Hepatocyte (in vitro differentiated cells): ENCODE results near the gene FBLN1. TPM values are rescaled to one million over a fixed set of nuclear protein-coding genes. Genes with fewer than 3 reads are reported as not detected.

ENCODE experiments used
- DNase-seq: peaks from one replicate; pipeline ENCODE4 v3.0.0-alpha.2; 2016; ENCODE audit warnings: low spot score
- H2AFZ ChIP-seq: fragments of 200-600 bp; sonication (generic); 2 replicates; pipeline ENCODE4 v1.6.0; 2016; ENCODE audit warnings: antibody characterized with exemption, mild to moderate bottlenecking
- H3K27ac ChIP-seq: fragments of 200-600 bp; sonication (generic); 2 replicates; pipeline ENCODE4 v1.5.1; 2016; ENCODE audit warnings: mild to moderate bottlenecking
- H3K27me3 ChIP-seq: fragments of 200-600 bp; sonication (generic); 2 replicates; pipeline ENCODE4 v1.6.1; 2016
- H3K36me3 ChIP-seq: fragments of 200-600 bp; sonication (generic); replicated peaks from 2 replicates; pipeline ENCODE4 v1.5.1; 2016; ENCODE audit warnings: low read depth; ENCODE audit not compliant: insufficient read depth
- H3K4me1 ChIP-seq: fragments of 200-600 bp; sonication (generic); 2 replicates; pipeline ENCODE4 v1.5.1; 2016; ENCODE audit warnings: mild to moderate bottlenecking, moderate library complexity; ENCODE audit not compliant: insufficient read depth
- H3K4me2 ChIP-seq: fragments of 200-600 bp; sonication (generic); 2 replicates; pipeline ENCODE4 v1.6.0; 2016
- H3K4me3 ChIP-seq: fragments of 200-600 bp; sonication (generic); 2 replicates; pipeline ENCODE4 v1.5.1; 2016; ENCODE audit warnings: mild to moderate bottlenecking
- H3K79me2 ChIP-seq: fragments of 200-600 bp; sonication (generic); 2 replicates; pipeline ENCODE4 v1.6.0; 2017; ENCODE audit warnings: mild to moderate bottlenecking
- H3K9me2 ChIP-seq: fragments of 200-600 bp; sonication (generic); replicated peaks from 2 replicates; pipeline ENCODE4 v1.6.0; 2017; ENCODE audit warnings: mild to moderate bottlenecking; ENCODE audit not compliant: insufficient read depth
- H3K9me3 ChIP-seq: fragments of 200-600 bp; sonication (generic); 2 replicates; pipeline ENCODE4 v1.5.1; 2016; ENCODE audit warnings: low read depth, mild to moderate bottlenecking
- H4K20me1 ChIP-seq: fragments of 200-600 bp; sonication (generic); 2 replicates; pipeline ENCODE4 v1.6.0; 2016; ENCODE audit warnings: mild to moderate bottlenecking; ENCODE audit not compliant: insufficient read depth, poor library complexity, severe bottlenecking
- EZH2 ChIP-seq: fragments of 200-600 bp; sonication (generic); IDR thresholded peaks from 2 replicates; pipeline ENCODE4 v1.6.1; 2016; ENCODE audit warnings: antibody characterized with exemption, mild to moderate bottlenecking, borderline replicate concordance
- EZH2phosphoT487 ChIP-seq: fragments of 200-600 bp; sonication (generic); IDR thresholded peaks from one replicate; pipeline ENCODE4 v1.6.1; 2018; ENCODE audit warnings: antibody characterized with exemption, mild to moderate bottlenecking, low read depth, moderate library complexity; ENCODE audit not compliant: unreplicated experiment, severe bottlenecking
- WGBS: methylation state at CpG from one replicate; pipeline ENCODE4 v1.1.6; 2016; ENCODE audit warnings: low lambda C conversion rate; ENCODE audit errors: missing lambda C conversion rate; 5-methylcytosine and 5-hydroxymethylcytosine counted together
- polyA plus RNA-seq: library from polyadenylated mRNA; unstranded; fragments of >200 nt; fragmentation: Nextera tagmentation; extraction: Ambion mirVana; gene quantifications from 2 replicates; pipeline ENCODE4 v1.2.1, GENCODE V29; 2016
- total RNA-seq: library from RNA; depleted of rRNA; stranded (reverse); fragments of >200 nt; gene quantifications from 2 replicates; pipeline ENCODE4 v1.2.3, GENCODE V29; 2014
- TF ChIP-seq, protein P1 (sequence below): fragments of 200-600 bp; sonication (generic); IDR thresholded peaks from 2 replicates; pipeline ENCODE4 v1.5.1; 2016; ENCODE audit warnings: antibody characterized with exemption, mild to moderate bottlenecking; ENCODE audit not compliant: poor library complexity

Gene FBLN1
- total and polyA plus RNA-seq, 2 experiments from 2014 or later = 201 to 669 TPM

DNA sequence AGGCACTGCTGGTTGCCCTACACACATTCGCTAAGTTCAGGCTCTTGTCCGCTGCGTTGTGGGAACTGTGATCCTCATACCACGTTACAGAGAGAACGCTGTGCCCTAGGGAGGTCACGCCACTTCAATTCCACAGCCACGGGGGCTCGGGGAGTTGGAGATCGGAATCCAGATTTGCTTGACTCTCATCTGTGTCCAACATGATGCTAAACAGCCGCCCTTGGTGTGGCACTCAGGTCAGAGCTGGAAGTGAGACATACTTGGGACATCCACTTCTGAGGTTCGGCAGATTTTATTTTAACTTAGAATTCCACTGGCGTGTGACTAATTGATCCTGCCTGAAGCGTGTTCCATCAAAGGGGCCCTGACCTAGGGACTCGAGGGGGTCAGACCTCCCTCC lies 47.5 kb upstream of the FBLN1 start:
- H3K27ac ChIP-seq = peak overlapping the region; percentile 50
- H2AFZ ChIP-seq = no peak overlapping the region
- no peak overlapping the region for H3K4me2 ChIP-seq
- no peak for DNase-seq
- no peaks in the 10 kb centered on the region for H4K20me1 ChIP-seq
- H3K79me2 ChIP-seq = no peaks in the 10 kb centered on the region
- no peaks in the 10 kb centered on the region for H3K9me3 ChIP-seq
- no peaks in the 10 kb centered on the region for H3K27me3 ChIP-seq
- no peaks in the 10 kb centered on the region for H3K36me3 ChIP-seq
- TF ChIP-seq EZH2phosphoT487 (no peak), EZH2 (no peak)
- TF ChIP-seq, protein P1, sequence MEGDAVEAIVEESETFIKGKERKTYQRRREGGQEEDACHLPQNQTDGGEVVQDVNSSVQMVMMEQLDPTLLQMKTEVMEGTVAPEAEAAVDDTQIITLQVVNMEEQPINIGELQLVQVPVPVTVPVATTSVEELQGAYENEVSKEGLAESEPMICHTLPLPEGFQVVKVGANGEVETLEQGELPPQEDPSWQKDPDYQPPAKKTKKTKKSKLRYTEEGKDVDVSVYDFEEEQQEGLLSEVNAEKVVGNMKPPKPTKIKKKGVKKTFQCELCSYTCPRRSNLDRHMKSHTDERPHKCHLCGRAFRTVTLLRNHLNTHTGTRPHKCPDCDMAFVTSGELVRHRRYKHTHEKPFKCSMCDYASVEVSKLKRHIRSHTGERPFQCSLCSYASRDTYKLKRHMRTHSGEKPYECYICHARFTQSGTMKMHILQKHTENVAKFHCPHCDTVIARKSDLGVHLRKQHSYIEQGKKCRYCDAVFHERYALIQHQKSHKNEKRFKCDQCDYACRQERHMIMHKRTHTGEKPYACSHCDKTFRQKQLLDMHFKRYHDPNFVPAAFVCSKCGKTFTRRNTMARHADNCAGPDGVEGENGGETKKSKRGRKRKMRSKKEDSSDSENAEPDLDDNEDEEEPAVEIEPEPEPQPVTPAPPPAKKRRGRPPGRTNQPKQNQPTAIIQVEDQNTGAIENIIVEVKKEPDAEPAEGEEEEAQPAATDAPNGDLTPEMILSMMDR = no peak
- no peak overlapping the region for H3K4me3 ChIP-seq
- H3K9me2 ChIP-seq = no peaks in the 10 kb centered on the region
- WGBS = 68% methylated on average over 14 of the region's 14 CpGs
- peaks cover 47% of the 10 kb centered on the region for H3K4me1 ChIP-seq

DNA sequence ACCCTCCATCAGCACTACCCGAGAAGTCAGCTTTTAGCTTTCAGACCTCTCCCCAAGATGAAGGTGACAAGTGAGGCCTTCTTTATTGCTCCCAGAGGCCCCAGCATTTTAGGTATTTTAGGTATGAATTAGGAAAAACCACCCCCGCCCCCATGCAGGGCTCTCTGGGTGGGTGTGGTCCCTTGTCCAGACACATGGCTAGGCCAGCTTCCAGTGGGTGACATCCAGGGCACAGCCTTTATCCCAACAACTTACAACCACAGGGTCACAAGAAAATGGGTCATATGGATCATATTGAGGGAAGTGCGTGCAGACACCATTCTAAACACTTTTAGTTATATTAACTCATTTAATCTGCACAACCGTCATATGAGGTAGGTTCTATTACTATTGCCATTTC lies 47.1 kb upstream of the FBLN1 start:
- Histone ChIP-seq H3K4me1 (peaks cover 46% of the 10 kb centered on the region), H3K9me2 (no peaks in the 10 kb centered on the region), H3K4me2 (no peak overlapping the region), H4K20me1 (no peaks in the 10 kb centered on the region), H3K4me3 (no peak overlapping the region), H3K27me3 (no peaks in the 10 kb centered on the region), H3K9me3 (no peaks in the 10 kb centered on the region), H3K36me3 (no peaks in the 10 kb centered on the region), H3K27ac (peak overlapping the region; percentile 50), H2AFZ (no peak overlapping the region), H3K79me2 (no peaks in the 10 kb centered on the region)
- DNase-seq = no peak
- no peak for TF ChIP-seq EZH2phosphoT487
- TF ChIP-seq, protein P1 = no peak
- TF ChIP-seq EZH2 = no peak
- 91% methylated on average over 4 of the region's 4 CpGs for WGBS

DNA sequence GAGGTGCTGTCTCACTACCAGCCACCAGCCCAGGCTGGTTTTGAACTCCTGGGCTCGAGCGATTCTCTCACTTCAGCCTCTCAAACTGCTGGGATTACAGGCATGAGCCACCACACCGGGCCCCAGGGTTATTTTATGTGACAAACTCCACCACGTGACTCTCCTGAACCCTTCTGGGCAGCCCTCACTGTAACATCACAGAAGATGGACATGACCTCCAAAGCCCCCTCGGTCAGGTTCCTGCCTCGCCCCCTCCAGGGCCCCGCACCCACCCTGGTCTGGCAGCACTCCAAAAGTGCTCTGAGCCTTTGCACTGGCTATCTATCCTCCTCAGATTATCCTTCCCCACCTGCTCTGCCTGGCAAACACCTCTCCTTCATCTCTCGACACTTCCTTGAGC lies 45.9 kb upstream of the FBLN1 start:
- Histone ChIP-seq H3K79me2 (no peaks in the 10 kb centered on the region), H3K9me3 (no peaks in the 10 kb centered on the region), H4K20me1 (no peaks in the 10 kb centered on the region), H3K9me2 (no peaks in the 10 kb centered on the region), H3K27ac (no peak overlapping the region), H2AFZ (no peak overlapping the region), H3K36me3 (no peaks in the 10 kb centered on the region), H3K4me1 (peaks cover 45% of the 10 kb centered on the region), H3K4me2 (no peak overlapping the region), H3K4me3 (no peak overlapping the region), H3K27me3 (no peaks in the 10 kb centered on the region)
- 98% methylated on average over 7 of the region's 8 CpGs for WGBS
- no peak for TF ChIP-seq EZH2
- TF ChIP-seq EZH2phosphoT487 = no peak
- TF ChIP-seq, protein P1 = no peak
- DNase-seq = no peak

- Histone ChIP-seq H3K9me2 (no peaks in the 10 kb centered on the region), H3K4me1 (peaks cover 30% of the 10 kb centered on the region), H4K20me1 (no peaks in the 10 kb centered on the region), H3K27ac (no peak overlapping the region), H2AFZ (no peak overlapping the region), H3K4me3 (no peak overlapping the region), H3K79me2 (no peaks in the 10 kb centered on the region), H3K36me3 (no peaks in the 10 kb centered on the region), H3K9me3 (no peaks in the 10 kb centered on the region), H3K4me2 (no peak overlapping the region), H3K27me3 (no peaks in the 10 kb centered on the region)
- 98% methylated on average over 13 of the region's 13 CpGs for WGBS
- DNase-seq = no peak
- TF ChIP-seq EZH2 (no peak), EZH2phosphoT487 (no peak)
- TF ChIP-seq, protein P1 = no peak
Observed at GRCh38 chr22:45458532-45458931, 44.2 kb upstream of the FBLN1 start.
